ENCODE results near the gene PDRG1.

Gene PDRG1

GRCh38 chr20:31903627-31904386 lies 48.0 kb downstream of the PDRG1 start:
- DNase-seq = no peak

- DNase-seq = no peak
Observed at GRCh38 chr20:31901615-31902014, 50.2 kb downstream of the PDRG1 start.

GRCh38 chr20:31897541-31897940 lies 54.3 kb downstream of the PDRG1 start:
- no peak for DNase-seq

GRCh38 chr20:31896049-31896448 lies 55.8 kb downstream of the PDRG1 start:
- DNase-seq = no peak

GRCh38 chr20:31894980-31895675 lies 56.7 kb downstream of the PDRG1 start:
- DNase-seq = no peak

Measured in activated effector memory CD4-positive, alpha-beta T cell treated with Interleukin-2 at 50 U/mL for 16 hours (primary cell).